Right atrium auricular region (tissue), 2 donors: ENCODE measurements around the gene SLC12A8. TPM values are rescaled to one million over a fixed set of nuclear protein-coding genes. Genes with fewer than 3 reads are reported as not detected.

ENCODE experiments used
- DNase-seq: peaks from one replicate; pipeline ENCODE4 v3.0.0-alpha.2; 2019; ENCODE audit warnings: low spot score
- H3K27ac ChIP-seq, 2 donors: fragments of 200-600 bp; sonication (generic); 1 replicate in 1 of 2; 2 replicates in 1 of 2; pipeline ENCODE4 v1.5.1; 2016 to 2019
- H3K27me3 ChIP-seq, 2 donors: fragments of 200-600 bp; sonication (generic); one replicate each; pipeline versions ENCODE4 v1.5.1 to v1.6.0; 2017 to 2019
- H3K36me3 ChIP-seq: fragments of 200-600 bp; sonication (generic); one replicate; pipeline ENCODE4 v1.5.1; 2016
- H3K4me1 ChIP-seq, 2 donors: fragments of 200-600 bp; sonication (generic); one replicate each; pipeline versions ENCODE4 v1.5.1 to v1.6.0; 2017 to 2019
- H3K4me3 ChIP-seq, 2 donors: fragments of 200-600 bp; sonication (generic); 1 replicate in 1 of 2; 2 replicates in 1 of 2; pipeline ENCODE4 v1.5.1; 2017 to 2019; ENCODE audit warnings: mild to moderate bottlenecking in 1 of 2, moderate library complexity in 1 of 2
- H3K9me3 ChIP-seq, 2 donors: fragments of 200-600 bp; sonication (generic); one replicate each; pipeline ENCODE4 v1.5.1; 2019
- CTCF ChIP-seq, 2 donors: fragments of 200-600 bp; sonication (generic); IDR thresholded peaks; one replicate each; pipeline ENCODE4 v1.5.1; 2019; ENCODE audit warnings: antibody characterized with exemption in 2 of 2
- total RNA-seq, 2 donors: library from RNA; depleted of rRNA; stranded (reverse); fragments of >200 nt; gene quantifications; one replicate each; pipeline ENCODE4 v1.1.0, GENCODE V29; 2016

SLC12A8 gene
- total RNA-seq, 2 donors from 2014 or later, result 1.1 to 1.9 TPM

- no peak overlapping the region for H3K27ac ChIP-seq
- H3K36me3 ChIP-seq, result no peaks in the 10 kb centered on the region
- no peak for TF ChIP-seq CTCF (IDR thresholded peaks at IDR 0.05)
Measured at GRCh38 chr3:125175295-125176078, 37.1 kb downstream of the SLC12A8 start.

GRCh38 chr3:125172346-125172745, 40.2 kb downstream of the SLC12A8 start:
- Histone ChIP-seq H3K4me1 (peaks cover 0 to 8% of the 10 kb centered on the region in 2 donors), H3K27me3 (no peaks in the 10 kb centered on the region), H3K36me3 (no peaks in the 10 kb centered on the region), H3K27ac (no peak overlapping the region), H3K9me3 (no peaks in the 10 kb centered on the region), H3K4me3 (no peak overlapping the region)
- no peak for DNase-seq
- TF ChIP-seq CTCF (IDR thresholded peaks at IDR 0.05), result no peak

More at GRCh38 chr3:125175295-125176078, 37.1 kb downstream of the SLC12A8 start:
- H3K9me3 ChIP-seq, result no peaks in the 10 kb centered on the region
- no peaks in the 10 kb centered on the region for H3K4me1 ChIP-seq
- no peaks in the 10 kb centered on the region for H3K27me3 ChIP-seq
- DNase-seq, result no peak
- H3K4me3 ChIP-seq, result no peak overlapping the region

- DNase-seq, result no peak
- H3K27me3 ChIP-seq, result no peaks in the 10 kb centered on the region
- H3K36me3 ChIP-seq, result no peaks in the 10 kb centered on the region
- no peak for TF ChIP-seq CTCF (IDR thresholded peaks at IDR 0.05)
- peaks cover 0 to 19% of the 10 kb centered on the region in 2 donors for H3K4me1 ChIP-seq
- no peak overlapping the region for H3K4me3 ChIP-seq
- no peaks in the 10 kb centered on the region for H3K9me3 ChIP-seq
- H3K27ac ChIP-seq, result no peak overlapping the region
Measured at GRCh38 chr3:125168711-125169393, 43.7 kb downstream of the SLC12A8 start.

GRCh38 chr3:125166599-125167136, 45.9 kb downstream of the SLC12A8 start:
- Histone ChIP-seq H3K9me3 (no peaks in the 10 kb centered on the region), H3K4me3 (no peak overlapping the region), H3K4me1 (peaks cover 0 to 37% of the 10 kb centered on the region in 2 donors), H3K27me3 (no peaks in the 10 kb centered on the region), H3K36me3 (no peaks in the 10 kb centered on the region), H3K27ac (no peak overlapping the region)
- TF ChIP-seq CTCF (IDR thresholded peaks at IDR 0.05), result no peak
- DNase-seq, result no peak

- DNase-seq, result no peak
- H3K27me3 ChIP-seq, result no peaks in the 10 kb centered on the region
- H3K27ac ChIP-seq, result no peak overlapping the region
- TF ChIP-seq CTCF (IDR thresholded peaks at IDR 0.05), result no peak
- H3K36me3 ChIP-seq, result no peaks in the 10 kb centered on the region
- H3K4me3 ChIP-seq, result no peak overlapping the region
- peaks cover 0 to 43% of the 10 kb centered on the region in 2 donors for H3K4me1 ChIP-seq
- no peaks in the 10 kb centered on the region for H3K9me3 ChIP-seq
Measured at GRCh38 chr3:125165948-125166553, 46.5 kb downstream of the SLC12A8 start.
